ENCODE measurements around the gene HEXIM1. TPM values are rescaled to one million over a fixed set of nuclear protein-coding genes. Genes with fewer than 3 reads are reported as not detected.

Gene HEXIM1
- total RNA-seq, 6 experiments from 2014 or later: 14.0 to 27.1 (median 19.6) TPM

DNA sequence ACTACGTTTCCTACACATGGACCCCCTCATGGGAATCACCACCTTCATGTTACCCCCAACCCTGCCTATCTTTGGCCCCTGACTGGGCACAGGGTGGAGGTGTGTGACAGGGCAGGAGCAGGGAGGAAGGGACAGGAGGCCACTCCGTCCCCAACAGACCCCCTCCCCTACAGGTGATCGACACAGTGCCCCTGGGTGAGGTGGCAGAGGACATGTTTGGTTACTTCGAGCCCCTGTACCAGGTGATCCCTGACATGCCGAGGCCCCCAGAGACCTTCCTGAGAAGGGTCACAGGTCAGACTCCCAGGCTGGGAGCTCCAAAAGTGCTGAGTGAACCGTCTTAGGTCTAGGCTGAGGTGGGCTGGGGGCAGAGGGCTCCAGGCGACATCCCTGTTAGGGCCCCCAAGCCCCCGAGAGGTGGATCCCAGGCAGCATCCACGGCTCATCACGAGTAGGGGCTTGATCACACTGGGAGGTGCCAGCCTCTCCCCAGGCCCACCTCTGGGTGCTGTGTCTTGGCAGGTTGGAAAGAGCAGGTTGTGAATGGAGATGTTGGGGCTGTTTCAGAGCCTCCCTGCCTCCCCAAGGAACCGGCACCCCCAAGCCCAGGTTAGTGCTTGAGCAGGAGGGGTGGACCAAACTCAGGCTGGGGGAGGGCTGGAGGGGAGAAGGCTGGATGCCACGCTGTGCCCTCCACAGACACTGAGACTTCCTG lies 11.3 kb upstream of the HEXIM1 start:
- H3K4me1 ChIP-seq: peaks cover 0 to 29% (median 6%) of the 10 kb centered on the region in 4 donors
- peak overlapping the region; percentile 18 to 92 (median 79) for H3K4me3 ChIP-seq
- no peaks in the 10 kb centered on the region for H3K27me3 ChIP-seq
- peak overlapping the region; percentile 83 to 98 (median 89) for H3K27ac ChIP-seq
- DNase-seq: peak; percentile 27 to 54 (median 50)
- peaks cover 0 to 15% (median 0%) of the 10 kb centered on the region in 4 donors for H3K36me3 ChIP-seq
- TF ChIP-seq CTCF (IDR thresholded peaks at IDR 0.05) (no peak), POLR2A (IDR thresholded peaks at IDR 0.05) (no peak)
- no peaks in the 10 kb centered on the region for H3K9me3 ChIP-seq
- intact Hi-C loops (cut with DNase I): loop anchor here in 1 of 2 donors (5.0 kb wide), 1 partner anchor 60 kb away; no protein-coding TSS in a partner anchor
- no peak for ATAC-seq
- WGBS (ENCODE audit: insufficient coverage, low coverage, low lambda C conversion rate, missing lambda C conversion rate): 83% methylated on average over 1 of the region's 12 CpGs

DNA sequence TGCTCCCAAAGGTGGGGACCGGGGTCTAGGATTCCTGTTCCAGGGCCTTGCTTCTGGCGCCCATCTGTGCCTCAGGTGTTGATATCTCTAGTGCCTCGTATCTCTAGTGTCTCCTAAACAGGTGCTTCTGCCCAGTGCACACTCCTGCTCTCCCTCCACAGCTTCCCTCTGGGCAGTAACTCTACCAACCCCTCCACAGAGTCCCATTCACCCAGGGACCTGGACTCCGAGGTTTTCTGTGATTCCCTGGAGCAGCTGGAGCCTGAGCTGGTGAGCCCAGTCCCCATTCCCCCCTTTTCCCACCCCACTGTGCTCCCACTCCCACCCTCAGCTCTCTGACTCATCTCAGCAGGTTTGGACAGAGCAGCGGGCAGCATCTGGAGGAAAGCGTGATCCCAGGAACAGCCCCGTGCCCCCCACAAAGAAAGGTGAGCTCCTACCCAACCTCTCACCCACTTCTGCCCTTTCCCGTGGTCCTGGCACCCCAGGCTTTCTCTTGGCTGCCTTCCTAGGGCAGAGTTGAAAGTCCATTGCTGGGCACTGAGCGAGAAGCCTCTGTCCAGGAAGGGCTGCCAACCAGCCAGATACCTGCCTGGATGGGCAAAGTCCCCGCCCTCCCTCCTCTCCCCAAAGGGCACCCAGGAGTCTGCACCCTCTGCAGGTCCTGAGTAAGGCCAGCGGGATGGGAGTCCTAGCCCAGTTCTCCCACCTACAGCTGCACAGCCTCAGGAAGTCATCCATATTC lies 10.5 kb upstream of the HEXIM1 start:
- intact Hi-C loops (cut with DNase I): loop anchor here in 1 of 2 donors (5.0 kb wide), 1 partner anchor 60 kb away; no protein-coding TSS in a partner anchor
- Histone ChIP-seq H3K27ac (peak overlapping the region; percentile 83 to 98 (median 89)), H3K9me3 (no peaks in the 10 kb centered on the region), H3K4me1 (peaks cover 0 to 28% (median 6%) of the 10 kb centered on the region in 4 donors), H3K4me3 (peak overlapping the region in 2 of 3 donors; percentile 79 to 92), H3K36me3 (peaks cover 0 to 15% (median 0%) of the 10 kb centered on the region in 4 donors), H3K27me3 (no peaks in the 10 kb centered on the region)
- peak; percentile 63 to 79 (median 72) for ATAC-seq
- peak; percentile 89 to 97 (median 95) for DNase-seq
- TF ChIP-seq CTCF (IDR thresholded peaks at IDR 0.05): no peak
- peak; percentile 39 for TF ChIP-seq POLR2A (IDR thresholded peaks at IDR 0.05)
- 40% methylated on average over 9 of the region's 11 CpGs for WGBS (ENCODE audit: insufficient coverage, low coverage, low lambda C conversion rate, missing lambda C conversion rate)

- Histone ChIP-seq H3K9me3 (no peaks in the 10 kb centered on the region), H3K4me1 (peaks cover 0 to 38% (median 10%) of the 10 kb centered on the region in 4 donors), H3K4me3 (no peak overlapping the region), H3K27ac (peak overlapping the region in 2 of 3 donors; percentile 49 to 58), H3K27me3 (no peaks in the 10 kb centered on the region), H3K36me3 (peaks cover 0 to 15% (median 0%) of the 10 kb centered on the region in 4 donors)
- ATAC-seq (no peak), DNase-seq (peak in 2 of 3 donors; percentile 44 to 46)
- intact Hi-C loops (cut with DNase I): loop anchor here in 1 of 2 donors (5.0 kb wide), 1 partner anchor 58 kb away; no protein-coding TSS in a partner anchor
- TF ChIP-seq POLR2A (IDR thresholded peaks at IDR 0.05): no peak
- TF ChIP-seq CTCF (IDR thresholded peaks at IDR 0.05): no peak
- WGBS (ENCODE audit: insufficient coverage, low coverage, low lambda C conversion rate, missing lambda C conversion rate): 81% methylated on average over 6 of the region's 14 CpGs
Measured at GRCh38 chr17:45138911-45139532, 9.3 kb upstream of the HEXIM1 start.

DNA sequence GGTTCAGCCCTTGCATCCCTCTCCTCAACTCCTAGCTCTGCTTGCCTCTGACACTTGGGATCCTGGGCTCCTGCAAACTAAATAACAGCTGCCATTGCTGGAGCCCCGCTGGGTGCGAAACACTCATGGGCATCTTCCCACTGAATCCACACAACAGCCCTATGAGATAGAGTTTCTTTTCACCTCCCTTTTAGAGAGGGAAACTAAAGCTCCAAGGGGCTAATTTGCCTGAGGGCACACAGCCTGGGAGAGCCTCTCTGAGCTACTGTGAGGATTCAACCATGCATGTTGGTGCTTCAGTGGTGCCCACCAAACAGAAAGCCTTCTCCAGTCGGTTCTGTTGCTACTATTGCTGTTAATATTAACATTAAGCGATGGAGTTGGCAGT lies 8.7 kb upstream of the HEXIM1 start:
- no CpG with 5 or more reads among the region's 4 CpGs for WGBS (ENCODE audit: insufficient coverage, low coverage, low lambda C conversion rate, missing lambda C conversion rate)
- DNase-seq (peak in 2 of 3 donors; percentile 11 to 36), ATAC-seq (no peak)
- peaks cover 0 to 39% (median 10%) of the 10 kb centered on the region in 4 donors for H3K4me1 ChIP-seq
- H3K27ac ChIP-seq: no peak overlapping the region
- H3K9me3 ChIP-seq: no peaks in the 10 kb centered on the region
- TF ChIP-seq POLR2A (IDR thresholded peaks at IDR 0.05) (no peak), CTCF (IDR thresholded peaks at IDR 0.05) (no peak)
- no peak overlapping the region for H3K4me3 ChIP-seq
- H3K36me3 ChIP-seq: peaks cover 0 to 15% (median 0%) of the 10 kb centered on the region in 4 donors
- H3K27me3 ChIP-seq: no peaks in the 10 kb centered on the region
- intact Hi-C loops (cut with DNase I): loop anchor here in 1 of 2 donors (5.0 kb wide), 1 partner anchor 58 kb away; no protein-coding TSS in a partner anchor
